ENCODE measurements around the gene ABCA7.

The ABCA7 gene

GRCh38 chr19:1070576-1070930, 30.6 kb downstream of the ABCA7 start:
- ChIA-PET CTCF (no interaction called here), POLR2A (interaction anchor here (1.4 kb wide), 1 partner anchor 199 kb away, joined by 3 read pairs; the partner anchor contains the start of gene CIRBP)
- DNase-seq (ENCODE audit: extremely low spot score): no peak
- no peak for TF ChIP-seq BHLHE40 (IDR thresholded peaks at IDR 0.05; ENCODE audit: borderline replicate concordance)
- no peak for TF ChIP-seq ZNF384 (IDR thresholded peaks at IDR 0.05)
- no peak for TF ChIP-seq NFRKB (IDR thresholded peaks at IDR 0.05)

- POLR2A ChIA-PET: no interaction called here
Observed at GRCh38 chr19:1070931-1071791, 31.3 kb downstream of the ABCA7 start.

GRCh38 chr19:1072371-1073015, 32.6 kb downstream of the ABCA7 start:
- no peak for DNase-seq (ENCODE audit: extremely low spot score)
- TF ChIP-seq FOXM1 (IDR thresholded peaks at IDR 0.05; ENCODE audit: borderline replicate concordance) (no peak), ARNT (IDR thresholded peaks at IDR 0.05) (no peak)
- POLR2A ChIA-PET: no interaction called here
- CTCF ChIA-PET: no interaction called here

More at GRCh38 chr19:1070931-1071791, 31.3 kb downstream of the ABCA7 start:
- DNase-seq (ENCODE audit: extremely low spot score): no peak
- TF ChIP-seq FOXK2 (IDR thresholded peaks at IDR 0.05): no peak
- TF ChIP-seq FOXA1 (IDR thresholded peaks at IDR 0.05): no peak
- no peak for TF ChIP-seq SP1 (IDR thresholded peaks at IDR 0.05)
- TF ChIP-seq ZNF384 (IDR thresholded peaks at IDR 0.05): no peak
- no peak for TF ChIP-seq PKNOX1 (IDR thresholded peaks at IDR 0.05)
- TF ChIP-seq LEF1 (IDR thresholded peaks at IDR 0.05; ENCODE audit: borderline replicate concordance): no peak
- no peak for TF ChIP-seq FOXM1 (IDR thresholded peaks at IDR 0.05; ENCODE audit: borderline replicate concordance)
- TF ChIP-seq ARNT (IDR thresholded peaks at IDR 0.05): no peak
- no peak for TF ChIP-seq CTBP1 (IDR thresholded peaks at IDR 0.05; ENCODE audit: borderline replicate concordance)
- no peak for TF ChIP-seq TARDBP (IDR thresholded peaks at IDR 0.05)
- TF ChIP-seq ELF4 (IDR thresholded peaks at IDR 0.05): no peak
- TF ChIP-seq BHLHE40 (IDR thresholded peaks at IDR 0.05; ENCODE audit: borderline replicate concordance): no peak
- TF ChIP-seq NFRKB (IDR thresholded peaks at IDR 0.05): no peak
- no peak for TF ChIP-seq HDGF (IDR thresholded peaks at IDR 0.05; ENCODE audit: borderline replicate concordance)
- no peak for TF ChIP-seq L3MBTL2 (conservative IDR thresholded peaks at IDR 0.05)
- TF ChIP-seq SUZ12 (IDR thresholded peaks at IDR 0.05): no peak
- CTCF ChIA-PET: no interaction called here

- POLR2A ChIA-PET: no interaction called here
- TF ChIP-seq HDGF (IDR thresholded peaks at IDR 0.05; ENCODE audit: borderline replicate concordance) (no peak), FOXK2 (IDR thresholded peaks at IDR 0.05) (no peak), FOXM1 (IDR thresholded peaks at IDR 0.05; ENCODE audit: borderline replicate concordance) (no peak), LEF1 (IDR thresholded peaks at IDR 0.05; ENCODE audit: borderline replicate concordance) (no peak), ELF4 (IDR thresholded peaks at IDR 0.05) (no peak), BHLHE40 (IDR thresholded peaks at IDR 0.05; ENCODE audit: borderline replicate concordance) (no peak), PKNOX1 (IDR thresholded peaks at IDR 0.05) (no peak), SP1 (IDR thresholded peaks at IDR 0.05) (no peak), CTBP1 (IDR thresholded peaks at IDR 0.05; ENCODE audit: borderline replicate concordance) (no peak), ZNF384 (IDR thresholded peaks at IDR 0.05) (no peak), NFRKB (IDR thresholded peaks at IDR 0.05) (no peak)
- CTCF ChIA-PET: no interaction called here
Observed at GRCh38 chr19:1073063-1073955, 33.4 kb downstream of the ABCA7 start.

GRCh38 chr19:1073956-1074517, 34.1 kb downstream of the ABCA7 start:
- CTCF ChIA-PET: no interaction called here
- DNase-seq (ENCODE audit: extremely low spot score): no peak
- TF ChIP-seq ZNF384 (IDR thresholded peaks at IDR 0.05) (no peak), CTBP1 (IDR thresholded peaks at IDR 0.05; ENCODE audit: borderline replicate concordance) (no peak), ELF4 (IDR thresholded peaks at IDR 0.05) (no peak), ARNT (IDR thresholded peaks at IDR 0.05) (no peak), SP1 (IDR thresholded peaks at IDR 0.05) (no peak)
- POLR2A ChIA-PET: no interaction called here

More at GRCh38 chr19:1073063-1073955, 33.4 kb downstream of the ABCA7 start:
- DNase-seq (ENCODE audit: extremely low spot score): no peak

GRCh38 chr19:1074544-1075283, 34.8 kb downstream of the ABCA7 start:
- ChIA-PET CTCF (no interaction called here), POLR2A (no interaction called here)
- no peak for TF ChIP-seq BHLHE40 (IDR thresholded peaks at IDR 0.05; ENCODE audit: borderline replicate concordance)
- TF ChIP-seq PKNOX1 (IDR thresholded peaks at IDR 0.05): no peak
- no peak for TF ChIP-seq SUZ12 (IDR thresholded peaks at IDR 0.05)
- no peak for TF ChIP-seq FOXA1 (IDR thresholded peaks at IDR 0.05)
- TF ChIP-seq LEF1 (IDR thresholded peaks at IDR 0.05; ENCODE audit: borderline replicate concordance): no peak
- no peak for TF ChIP-seq ELF4 (IDR thresholded peaks at IDR 0.05)
- no peak for TF ChIP-seq ZNF384 (IDR thresholded peaks at IDR 0.05)
- no peak for TF ChIP-seq FOXM1 (IDR thresholded peaks at IDR 0.05; ENCODE audit: borderline replicate concordance)
- no peak for TF ChIP-seq HDGF (IDR thresholded peaks at IDR 0.05; ENCODE audit: borderline replicate concordance)
- no peak for TF ChIP-seq FOXK2 (IDR thresholded peaks at IDR 0.05)
- no peak for TF ChIP-seq SP1 (IDR thresholded peaks at IDR 0.05)

More at GRCh38 chr19:1074544-1075283, 34.8 kb downstream of the ABCA7 start:
- no peak for DNase-seq (ENCODE audit: extremely low spot score)

All from HEK293T (cell line).